ENCODE data around the gene PDZD4. TPM values are rescaled to one million over a fixed set of nuclear protein-coding genes. Genes with fewer than 3 reads are reported as not detected.

PDZD4 gene
- total and polyA plus RNA-seq, 10 of the 15 experiments (the other 5 are each of a cell fraction or from before 2014, with no cell fraction given), result 0.01 to 0.15 (median 0.04) TPM; not detected in 6

GRCh38 chrX:153794018-153794896 is 36.1 kb downstream of the PDZD4 start, which contains the start of the genes IDH3G and SSR4 (continued):
- TF ChIP-seq ZBTB33 (IDR thresholded peaks at IDR 0.05) (no peak), JUNB (IDR thresholded peaks at IDR 0.05) (no peak), FOXK2 (IDR thresholded peaks at IDR 0.05) (no peak), SMAD1 (IDR thresholded peaks at IDR 0.05; ENCODE audit: low read depth, partially characterized antibody) (no peak), HDAC2 (IDR thresholded peaks at IDR 0.05) (no peak), RB1 (IDR thresholded peaks at IDR 0.05; ENCODE audit: borderline replicate concordance) (no peak), TCF7 (IDR thresholded peaks at IDR 0.05; ENCODE audit: borderline replicate concordance) (no peak), E4F1 (IDR thresholded peaks at IDR 0.05; ENCODE audit: borderline replicate concordance, partially characterized antibody) (no peak), CHD4 (IDR thresholded peaks at IDR 0.05) (no peak), MEF2B (IDR thresholded peaks at IDR 0.05; ENCODE audit: partially characterized antibody, poor library complexity, severe bottlenecking) (no peak), SPI1 (IDR thresholded peaks at IDR 0.05; ENCODE audit: borderline replicate concordance, insufficient read depth, low read depth, low read length) (no peak), CHD2 (IDR thresholded peaks at IDR 0.05; ENCODE audit: borderline replicate concordance, low read depth, low read length) (peak; percentile 99), ATF2 (IDR thresholded peaks at IDR 0.05; ENCODE audit: low read length) (no peak), MYB (IDR thresholded peaks at IDR 0.05; ENCODE audit: borderline replicate concordance, low read depth, low read length) (no peak), MTA2 (IDR thresholded peaks at IDR 0.05; ENCODE audit: low read depth) (no peak), CBFB (IDR thresholded peaks at IDR 0.05; ENCODE audit: low read depth) (no peak), PKNOX1 (IDR thresholded peaks at IDR 0.05) (peak; percentile 97), MEF2A (IDR thresholded peaks at IDR 0.05; ENCODE audit: insufficient read depth, low read depth, low read length) (no peak), SMARCA5 (IDR thresholded peaks at IDR 0.05) (no peak), ZBTB4 (CRISPR knock-in tag; IDR thresholded peaks at IDR 0.05) (no peak)

Measured in GM12878 (cell line).